Adrenal gland (tissue), 5 donors: ENCODE data around the gene LMBR1L.

Source experiments
- CTCF ChIP-seq, 6 experiments: fragments of 450-650 bp in 4 of 6; fragments of 200-600 bp in 2 of 6; sonication (generic) in 1 of 6; IDR thresholded peaks; 1 replicate in 5 of 6; 2 replicates in 1 of 6; pipeline versions ENCODE4 v1.5.1 to v1.8.0; 2016 to 2021; ENCODE audit warnings: antibody characterized with exemption in 6 of 6, mild to moderate bottlenecking in 2 of 6, moderate library complexity in 1 of 6
- POLR2A ChIP-seq, 2 donors: fragments of 450-650 bp; IDR thresholded peaks; one replicate each; pipeline ENCODE4 v1.6.1; 2017; ENCODE audit warnings: antibody characterized with exemption in 2 of 2, mild to moderate bottlenecking in 2 of 2, moderate library complexity in 1 of 2
- donor health status: DM: no; HTN: no; CAD: no.

- TF ChIP-seq CTCF (IDR thresholded peaks at IDR 0.05) (no peak), POLR2A (IDR thresholded peaks at IDR 0.05) (no peak)
Measured at GRCh38 chr12:49092816-49093406, 17.7 kb downstream of the LMBR1L start.
